ENCODE measurements around the gene TUG1. TPM values are rescaled to one million over a fixed set of nuclear protein-coding genes. Genes with fewer than 3 reads are reported as not detected.

Gene TUG1
- total RNA-seq, result 68.1 and 69.1 TPM in 2 replicates

DNA sequence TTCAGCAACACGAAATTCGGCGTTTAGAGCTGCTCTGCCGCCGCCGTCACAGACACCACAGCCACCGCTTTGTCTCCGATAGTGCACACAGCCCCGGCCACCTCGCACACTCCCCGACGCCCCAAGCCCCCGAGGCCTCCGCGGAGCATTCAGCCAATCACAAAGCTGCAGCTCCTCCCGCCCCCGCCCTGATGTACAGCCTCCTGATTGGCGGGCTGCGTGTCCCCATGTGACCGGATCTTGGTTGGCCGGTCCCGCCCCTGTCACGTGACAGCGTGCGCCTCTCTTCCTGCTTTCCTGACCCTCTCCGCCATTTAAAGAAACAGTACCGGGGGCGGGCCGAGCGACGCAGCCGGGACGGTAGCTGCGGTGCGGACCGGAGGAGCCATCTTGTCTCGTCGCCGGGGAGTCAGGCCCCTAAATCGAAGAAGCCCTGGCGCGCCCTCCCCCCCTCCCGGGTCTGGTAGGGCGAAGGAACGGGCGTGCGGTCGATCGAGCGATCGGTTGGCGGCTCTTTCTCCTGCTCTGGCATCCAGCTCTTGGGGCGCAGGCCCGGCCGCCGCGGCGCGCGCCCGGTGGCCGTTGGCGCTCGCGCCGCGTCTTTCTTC is at the start of gene TUG1:
TSS of gene TUG1 (plus strand) at position 342 of the 608 bp plus-strand sequence.
- intact Hi-C loops (cut with micrococcal nuclease), result loop anchor here (1.0 to 5.0 kb wide), 7 partner anchors 47 to 1202 kb away; partner anchors contain the start of genes LIMK2, PIK3IP1, RNF185 and UQCR10
- DNase-seq, result peak; percentile 99
- H3K9me3 Mint-ChIP-seq, result peaks cover 19% of the 10 kb centered on the region
- peaks cover 4% of the 10 kb centered on the region for H3K27me3 Mint-ChIP-seq
- peaks cover 86% of the 10 kb centered on the region for H3K36me3 Mint-ChIP-seq (ENCODE audit: low read depth)
- peaks cover 39% of the 10 kb centered on the region for H3K4me1 Mint-ChIP-seq
- H3K4me3 Mint-ChIP-seq, result peak within 1 kb of the TSS; percentile 98
- H3K27ac Mint-ChIP-seq, result peak within 1 kb of the TSS; percentile 99

DNA sequence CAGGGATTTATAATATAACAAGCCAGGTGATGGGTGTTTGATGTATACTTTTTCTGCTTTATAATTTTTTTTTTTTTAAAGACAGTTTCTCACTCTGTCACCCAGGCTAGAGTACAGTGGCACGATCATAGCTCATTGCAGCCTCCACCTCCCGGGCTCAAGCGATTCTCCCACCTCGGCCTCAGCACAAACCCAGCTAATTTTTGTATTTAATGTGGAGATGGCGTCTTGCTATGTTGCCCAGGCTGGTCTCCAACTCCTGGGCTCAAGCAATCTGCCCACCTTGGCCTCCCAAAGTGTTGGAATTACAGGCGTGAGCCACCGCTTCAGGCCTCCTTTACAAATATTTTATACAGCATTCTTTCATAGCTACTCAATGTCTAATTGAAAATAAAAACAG is 49.1 kb upstream of the TUG1 start:
- H3K27ac Mint-ChIP-seq, result no peak overlapping the region
- peaks cover 10% of the 10 kb centered on the region for H3K4me1 Mint-ChIP-seq
- DNase-seq, result no peak
- intact Hi-C loops (cut with micrococcal nuclease), result loop anchor here (1.0 to 5.0 kb wide), 3 partner anchors 47 to 286 kb away; partner anchors contain the start of genes MORC2 and TUG1
- H3K9me3 Mint-ChIP-seq, result peaks cover 3% of the 10 kb centered on the region
- H3K36me3 Mint-ChIP-seq (ENCODE audit: low read depth), result peaks cover 15% of the 10 kb centered on the region
- H3K27me3 Mint-ChIP-seq, result no peaks in the 10 kb centered on the region
- H3K4me3 Mint-ChIP-seq, result no peak overlapping the region

DNA sequence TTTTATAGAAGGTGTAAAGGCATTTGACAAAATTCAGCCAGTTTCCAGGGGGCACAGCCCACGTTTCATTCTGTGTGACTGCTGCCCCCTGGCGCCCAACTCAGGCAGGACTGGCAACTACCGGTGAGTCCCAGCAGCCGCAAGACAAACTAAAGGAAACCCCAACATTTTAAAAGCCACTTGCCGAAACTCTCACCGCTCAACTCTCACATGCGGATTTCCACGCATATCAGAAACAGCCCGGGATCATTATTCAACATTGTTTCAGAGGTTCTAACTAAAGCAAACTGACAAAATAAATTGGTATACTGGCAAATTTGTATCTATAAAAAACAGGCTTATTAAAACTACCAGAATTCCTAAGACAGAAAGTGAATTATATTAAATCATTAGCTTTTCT is 48.7 kb upstream of the TUG1 start:
- no peak overlapping the region for H3K27ac Mint-ChIP-seq
- H3K4me3 Mint-ChIP-seq, result peak overlapping the region; percentile 68
- no peaks in the 10 kb centered on the region for H3K27me3 Mint-ChIP-seq
- H3K9me3 Mint-ChIP-seq, result peaks cover 3% of the 10 kb centered on the region
- intact Hi-C loops (cut with micrococcal nuclease), result loop anchor here (1.0 to 5.0 kb wide), 3 partner anchors 47 to 286 kb away; partner anchors contain the start of genes MORC2 and TUG1
- peaks cover 10% of the 10 kb centered on the region for H3K4me1 Mint-ChIP-seq
- peaks cover 19% of the 10 kb centered on the region for H3K36me3 Mint-ChIP-seq (ENCODE audit: low read depth)
- DNase-seq, result peak; percentile 95

- Mint-ChIP-seq H3K4me1 (peaks cover 10% of the 10 kb centered on the region), H3K27me3 (no peaks in the 10 kb centered on the region), H3K27ac (peak overlapping the region; percentile 84), H3K36me3 (ENCODE audit: low read depth) (peaks cover 19% of the 10 kb centered on the region), H3K9me3 (peaks cover 3% of the 10 kb centered on the region), H3K4me3 (peak overlapping the region; percentile 82)
- intact Hi-C loops (cut with micrococcal nuclease), result loop anchor here (5.0 kb wide), 1 partner anchor 46 kb away; the partner anchor contains the start of genes MORC2 and TUG1
- DNase-seq, result no peak
Measured at GRCh38 chr22:30921108-30921507, 48.0 kb upstream of the TUG1 start.

- intact Hi-C loops (cut with micrococcal nuclease), result loop anchor here (5.0 kb wide), 1 partner anchor 45 kb away; the partner anchor contains the start of genes MORC2 and TUG1
- Mint-ChIP-seq H3K36me3 (ENCODE audit: low read depth) (peaks cover 26% of the 10 kb centered on the region), H3K4me3 (peak overlapping the region; percentile 82), H3K9me3 (peaks cover 3% of the 10 kb centered on the region), H3K4me1 (peaks cover 10% of the 10 kb centered on the region), H3K27ac (peak overlapping the region; percentile 84), H3K27me3 (no peaks in the 10 kb centered on the region)
- DNase-seq, result peak; percentile 95
Measured at GRCh38 chr22:30922151-30922611, 46.9 kb upstream of the TUG1 start.

DNA sequence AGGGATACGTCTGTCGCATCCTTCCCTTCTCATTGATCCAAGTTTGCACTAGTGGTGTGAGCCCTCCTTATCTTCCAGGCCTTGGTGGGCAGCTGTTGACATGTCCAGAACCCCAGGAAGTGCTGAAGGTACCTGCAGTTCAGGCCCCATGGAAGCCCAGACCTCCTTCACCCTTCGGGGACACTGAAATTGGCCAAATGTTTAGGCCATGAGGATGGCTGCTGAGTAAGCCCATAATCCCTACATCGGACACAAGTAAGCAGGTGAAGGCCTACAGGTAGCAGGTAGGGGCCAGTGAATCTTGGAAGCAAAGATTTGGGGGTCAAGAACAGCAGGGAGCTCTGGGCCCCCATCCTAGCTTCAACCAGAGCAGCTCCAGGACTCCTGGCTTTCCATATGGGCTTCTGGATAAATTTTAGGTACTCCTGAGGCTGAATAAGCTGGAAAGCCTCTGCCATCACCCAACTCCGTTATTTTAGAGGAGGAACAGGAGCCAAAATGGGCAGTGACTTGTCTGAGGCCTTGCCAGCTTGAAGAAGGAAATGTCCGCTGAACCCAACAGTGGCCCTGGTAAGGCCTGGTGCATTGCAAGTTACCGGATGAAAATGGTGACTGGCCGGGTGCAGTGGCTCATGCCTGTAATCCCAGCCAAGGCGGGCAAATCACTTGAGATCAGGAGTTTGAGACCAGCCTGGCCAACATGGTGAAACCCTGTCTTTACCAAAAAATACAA is 45.7 kb upstream of the TUG1 start:
- Mint-ChIP-seq H3K9me3 (peaks cover 3% of the 10 kb centered on the region), H3K36me3 (ENCODE audit: low read depth) (peaks cover 33% of the 10 kb centered on the region), H3K27me3 (no peaks in the 10 kb centered on the region), H3K27ac (no peak overlapping the region), H3K4me1 (peaks cover 10% of the 10 kb centered on the region), H3K4me3 (no peak overlapping the region)
- intact Hi-C loops (cut with micrococcal nuclease), result loop anchor here (5.0 kb wide), 1 partner anchor 44 kb away; the partner anchor contains the start of genes MORC2 and TUG1
- peak; percentile 56 for DNase-seq

GRCh38 chr22:30925667-30926066 is 43.4 kb upstream of the TUG1 start:
- peaks cover 8% of the 10 kb centered on the region for H3K4me1 Mint-ChIP-seq
- intact Hi-C loops (cut with micrococcal nuclease), result no loop called here
- no peaks in the 10 kb centered on the region for H3K27me3 Mint-ChIP-seq
- H3K9me3 Mint-ChIP-seq, result peaks cover 3% of the 10 kb centered on the region
- peaks cover 42% of the 10 kb centered on the region for H3K36me3 Mint-ChIP-seq (ENCODE audit: low read depth)
- no peak for DNase-seq
- H3K27ac Mint-ChIP-seq, result no peak overlapping the region
- no peak overlapping the region for H3K4me3 Mint-ChIP-seq

DNA sequence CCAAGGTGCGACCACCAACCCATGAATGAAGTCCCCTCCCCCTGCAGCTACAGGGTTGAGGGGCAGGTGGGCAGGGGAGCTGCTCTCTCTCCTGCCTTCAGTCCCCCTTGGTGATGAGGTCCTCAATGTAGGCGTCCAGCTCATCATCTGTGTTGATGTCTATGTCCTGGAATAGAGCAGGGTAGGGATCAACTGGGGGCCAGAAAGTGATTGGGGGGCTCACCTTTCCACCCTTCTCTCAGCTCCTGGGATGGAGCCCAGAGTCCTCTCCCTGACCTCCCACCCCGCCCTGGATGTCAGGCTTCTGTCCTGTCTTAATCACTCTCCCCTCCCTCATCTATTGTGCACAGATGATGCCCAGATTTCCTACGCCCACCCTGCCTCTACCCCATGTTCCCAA is 42.4 kb upstream of the TUG1 start:
- Mint-ChIP-seq H3K9me3 (peaks cover 3% of the 10 kb centered on the region), H3K27me3 (no peaks in the 10 kb centered on the region), H3K36me3 (ENCODE audit: low read depth) (peaks cover 50% of the 10 kb centered on the region), H3K4me1 (peaks cover 3% of the 10 kb centered on the region), H3K4me3 (no peak overlapping the region), H3K27ac (no peak overlapping the region)
- no peak for DNase-seq
- intact Hi-C loops (cut with micrococcal nuclease), result no loop called here

DNA sequence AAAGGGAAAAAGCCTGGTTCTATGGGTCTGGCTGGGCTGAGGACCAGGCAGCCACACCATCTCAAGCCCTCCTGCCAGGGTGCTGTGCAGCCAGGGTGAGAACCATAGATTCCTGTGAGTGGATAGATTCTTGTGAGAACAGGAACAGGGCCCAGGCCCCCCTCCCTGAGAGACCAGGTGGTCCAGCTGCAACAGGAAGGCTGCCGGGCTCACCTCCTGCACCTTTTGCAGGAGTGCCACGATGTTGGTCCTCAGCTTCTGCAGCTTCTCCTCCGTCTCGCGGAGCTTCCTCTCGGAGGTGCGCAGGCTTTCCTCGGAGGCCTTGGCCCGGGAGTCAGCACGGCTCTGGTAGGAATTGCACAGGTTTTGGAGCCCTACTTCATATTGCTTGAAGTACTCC is 41.3 kb upstream of the TUG1 start:
- Mint-ChIP-seq H3K4me3 (no peak overlapping the region), H3K4me1 (no peaks in the 10 kb centered on the region), H3K27me3 (no peaks in the 10 kb centered on the region), H3K36me3 (ENCODE audit: low read depth) (peaks cover 55% of the 10 kb centered on the region), H3K9me3 (no peaks in the 10 kb centered on the region), H3K27ac (no peak overlapping the region)
- no peak for DNase-seq
- intact Hi-C loops (cut with micrococcal nuclease), result no loop called here

GRCh38 chr22:30928401-30928800 is 40.7 kb upstream of the TUG1 start:
- no peak for DNase-seq

DNA sequence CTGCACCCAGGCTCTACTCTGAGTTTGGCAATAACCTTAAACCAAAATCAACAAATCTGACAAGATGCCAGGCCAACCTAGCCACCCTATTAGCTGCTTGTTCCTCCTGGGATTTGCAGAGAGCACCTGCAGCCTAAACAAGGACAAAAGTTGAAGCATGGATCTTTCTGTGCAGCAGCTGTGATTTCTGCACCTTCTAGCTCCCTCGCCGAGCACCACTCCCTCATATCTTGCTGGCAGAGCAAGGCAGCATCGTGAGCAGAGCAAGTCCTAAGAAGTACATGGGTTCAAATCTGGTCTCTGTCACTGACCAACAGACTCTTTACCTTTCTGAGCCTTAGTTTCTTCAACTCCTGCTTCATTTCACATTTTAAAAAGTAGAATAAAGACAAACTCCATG is 38.8 kb upstream of the TUG1 start:
- intact Hi-C loops (cut with micrococcal nuclease), result no loop called here
- no peaks in the 10 kb centered on the region for H3K27me3 Mint-ChIP-seq

More at GRCh38 chr22:30928401-30928800, 40.7 kb upstream of the TUG1 start:
- no peaks in the 10 kb centered on the region for H3K9me3 Mint-ChIP-seq
- H3K27me3 Mint-ChIP-seq, result no peaks in the 10 kb centered on the region
- peaks cover 59% of the 10 kb centered on the region for H3K36me3 Mint-ChIP-seq (ENCODE audit: low read depth)
- no peak overlapping the region for H3K27ac Mint-ChIP-seq
- no peaks in the 10 kb centered on the region for H3K4me1 Mint-ChIP-seq
- intact Hi-C loops (cut with micrococcal nuclease), result no loop called here
- H3K4me3 Mint-ChIP-seq, result no peak overlapping the region

DNA sequence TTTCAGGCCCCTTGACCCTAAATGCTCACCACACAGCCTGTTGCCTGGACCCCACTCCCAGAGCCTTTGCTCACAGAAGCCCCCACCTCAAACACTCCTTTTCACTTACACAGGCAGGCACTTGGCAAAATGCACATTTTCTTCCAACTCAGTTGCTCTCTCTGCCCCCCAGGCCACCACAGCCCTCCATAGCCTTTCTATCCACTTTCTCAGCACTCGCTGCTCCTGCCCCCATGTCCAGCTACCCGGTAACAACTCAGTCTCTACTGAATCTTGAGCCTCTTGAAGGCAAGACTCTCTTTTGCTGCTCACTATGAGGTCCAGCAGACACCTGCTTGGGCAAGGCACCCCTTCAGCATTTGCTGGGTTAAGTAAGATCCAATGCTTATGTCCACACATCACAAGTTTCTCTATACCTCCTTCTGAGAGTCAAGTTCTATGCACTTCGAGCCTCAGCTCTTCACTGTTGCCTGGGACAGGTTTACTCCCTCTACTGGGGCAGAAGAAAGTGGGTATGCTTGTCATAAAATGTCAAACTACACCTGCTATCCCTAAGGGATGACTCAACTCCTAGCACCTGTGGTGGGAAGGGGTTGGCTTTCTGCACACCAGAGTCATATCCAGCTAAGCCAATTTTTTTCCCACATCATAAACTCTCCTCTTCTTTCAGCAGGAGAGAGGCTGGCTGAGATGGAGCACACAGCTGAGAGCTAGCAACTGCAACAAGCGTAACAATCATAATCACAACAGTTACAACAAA is 37.3 kb upstream of the TUG1 start:
- DNase-seq, result no peak
- H3K9me3 Mint-ChIP-seq, result no peaks in the 10 kb centered on the region
- no peak overlapping the region for H3K27ac Mint-ChIP-seq
- intact Hi-C loops (cut with micrococcal nuclease), result no loop called here
- peaks cover 66% of the 10 kb centered on the region for H3K36me3 Mint-ChIP-seq (ENCODE audit: low read depth)
- H3K27me3 Mint-ChIP-seq, result no peaks in the 10 kb centered on the region
- H3K4me3 Mint-ChIP-seq, result no peak overlapping the region
- H3K4me1 Mint-ChIP-seq, result no peaks in the 10 kb centered on the region

More for the DNA sequence above, 38.8 kb upstream of the TUG1 start:
- peaks cover 63% of the 10 kb centered on the region for H3K36me3 Mint-ChIP-seq (ENCODE audit: low read depth)
- H3K9me3 Mint-ChIP-seq, result no peaks in the 10 kb centered on the region
- no peak overlapping the region for H3K4me3 Mint-ChIP-seq
- no peak for DNase-seq
- no peak overlapping the region for H3K27ac Mint-ChIP-seq
- H3K4me1 Mint-ChIP-seq, result no peaks in the 10 kb centered on the region

DNA sequence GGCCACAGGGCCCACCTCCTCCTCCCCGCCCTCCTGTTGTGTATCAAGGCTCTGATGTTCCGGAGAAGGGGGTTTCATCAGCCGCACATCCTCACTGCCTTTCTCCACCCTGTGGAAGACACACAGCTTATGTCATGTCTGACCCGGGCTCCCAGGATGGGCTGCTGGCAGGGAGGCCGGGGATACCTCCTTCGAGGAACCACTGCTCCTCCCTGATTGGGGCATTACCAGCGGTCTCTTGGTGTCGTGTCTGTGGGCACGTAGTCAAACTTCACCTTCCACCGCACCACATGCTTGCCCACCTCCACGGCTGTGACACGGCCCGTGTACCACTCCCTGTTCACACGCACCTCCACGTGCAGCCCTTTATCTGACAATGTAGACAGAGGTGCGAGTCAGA is 36.4 kb upstream of the TUG1 start:
- DNase-seq, result no peak
- H3K27me3 Mint-ChIP-seq, result no peaks in the 10 kb centered on the region
- peaks cover 64% of the 10 kb centered on the region for H3K36me3 Mint-ChIP-seq (ENCODE audit: low read depth)
- no peak overlapping the region for H3K4me3 Mint-ChIP-seq
- H3K9me3 Mint-ChIP-seq, result no peaks in the 10 kb centered on the region
- no peaks in the 10 kb centered on the region for H3K4me1 Mint-ChIP-seq
- intact Hi-C loops (cut with micrococcal nuclease), result no loop called here
- H3K27ac Mint-ChIP-seq, result no peak overlapping the region
